ENCODE results near the gene TMC3.

The TMC3 gene

GRCh38 chr15:81296673-81297072, 77.3 kb downstream of the TMC3 start:
- DNase-seq = no peak

- DNase-seq = no peak
Observed at GRCh38 chr15:81296186-81296585, 77.8 kb downstream of the TMC3 start.

- DNase-seq = no peak
Observed at GRCh38 chr15:81295486-81296121, 78.4 kb downstream of the TMC3 start.

GRCh38 chr15:81294516-81294880, 79.5 kb downstream of the TMC3 start:
- DNase-seq = no peak

GRCh38 chr15:81293728-81294515, 80.1 kb downstream of the TMC3 start:
- DNase-seq = no peak

GRCh38 chr15:81292523-81293001, 81.5 kb downstream of the TMC3 start:
- no peak for DNase-seq

- no peak for DNase-seq
Observed at GRCh38 chr15:81291916-81292522, 82.0 kb downstream of the TMC3 start.

GRCh38 chr15:81289910-81290309, 84.1 kb downstream of the TMC3 start:
- no peak for DNase-seq

- no peak for DNase-seq
Observed at GRCh38 chr15:81288616-81289015, 85.4 kb downstream of the TMC3 start.

- no peak for DNase-seq
Observed at GRCh38 chr15:81288040-81288439, 86.0 kb downstream of the TMC3 start.

GRCh38 chr15:81286621-81287121, 87.3 kb downstream of the TMC3 start:
- DNase-seq = no peak

GRCh38 chr15:81285461-81285860, 88.6 kb downstream of the TMC3 start:
- no peak for DNase-seq

- no peak for DNase-seq
Observed at GRCh38 chr15:81284256-81285031, 89.6 kb downstream of the TMC3 start.

- no peak for DNase-seq
Observed at GRCh38 chr15:81282911-81283310, 91.1 kb downstream of the TMC3 start.

- no peak for DNase-seq
Observed at GRCh38 chr15:81282606-81282895, 91.5 kb downstream of the TMC3 start.

GRCh38 chr15:81281766-81282605, 92.0 kb downstream of the TMC3 start:
- DNase-seq = no peak

- DNase-seq = no peak
Observed at GRCh38 chr15:81281456-81281735, 92.6 kb downstream of the TMC3 start.

All from amniotic stem cell (primary cell).